Astrocyte of the cerebellum (primary cell): Measurements from ENCODE around the gene MINDY4.

Experiments used
- DNase-seq: peaks from one replicate; pipeline ENCODE4 v3.0.0-alpha.2; 2011; ENCODE audit warnings: low read depth
- H3K4me3 ChIP-seq: 2 replicates; pipeline ENCODE4 v1.5.1; 2011; ENCODE audit warnings: mild to moderate bottlenecking, low read depth, low read length, moderate library complexity
- in situ Hi-C: cut with HindIII; loops from 2 replicates; pipeline ENCODE4 v1.10.0; 2017; ENCODE audit warnings: low sequenced_read_pairs
- TF ChIP-seq, protein P1 (sequence below): IDR thresholded peaks from 2 replicates; pipeline ENCODE4 v1.5.1; 2012; ENCODE audit warnings: low read length, low read depth, moderate library complexity, mild to moderate bottlenecking; ENCODE audit errors: missing control alignments

The MINDY4 gene

DNA sequence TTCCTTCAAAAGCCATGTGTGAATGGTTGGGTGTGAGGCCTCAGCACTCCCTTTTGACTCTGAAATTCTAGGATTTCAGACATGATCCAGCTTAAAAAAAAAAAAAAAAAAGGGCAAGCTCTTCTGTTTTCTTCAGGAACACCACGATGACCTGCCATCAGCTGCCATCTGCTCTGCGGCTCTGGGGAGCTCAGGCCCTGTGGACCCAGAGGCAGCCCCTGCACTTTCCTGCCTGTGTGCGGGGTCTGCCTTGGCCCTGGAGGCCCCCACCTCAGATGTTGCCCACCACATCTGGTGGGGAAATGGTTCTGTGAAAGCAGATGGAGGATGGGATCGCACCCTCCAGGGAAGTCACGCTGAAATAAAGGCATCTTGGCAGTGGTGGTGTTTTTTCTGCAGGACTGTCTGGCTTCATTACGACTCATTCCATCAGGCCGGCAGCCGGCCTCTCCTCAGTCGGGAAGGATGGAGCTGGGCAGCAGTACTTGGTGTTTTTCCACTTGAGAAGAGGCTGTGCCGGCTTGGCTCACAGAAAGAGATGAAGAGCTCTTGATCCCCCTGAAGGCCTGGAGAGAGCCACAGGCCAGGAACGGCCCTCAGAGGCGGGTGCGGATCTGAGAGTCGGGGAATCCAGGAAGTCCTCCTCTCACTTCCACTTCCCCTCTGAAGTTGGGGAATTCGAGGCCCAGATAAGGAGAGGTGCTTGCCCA is 74.4 kb downstream of the MINDY4 start:
- no peak for DNase-seq

DNA sequence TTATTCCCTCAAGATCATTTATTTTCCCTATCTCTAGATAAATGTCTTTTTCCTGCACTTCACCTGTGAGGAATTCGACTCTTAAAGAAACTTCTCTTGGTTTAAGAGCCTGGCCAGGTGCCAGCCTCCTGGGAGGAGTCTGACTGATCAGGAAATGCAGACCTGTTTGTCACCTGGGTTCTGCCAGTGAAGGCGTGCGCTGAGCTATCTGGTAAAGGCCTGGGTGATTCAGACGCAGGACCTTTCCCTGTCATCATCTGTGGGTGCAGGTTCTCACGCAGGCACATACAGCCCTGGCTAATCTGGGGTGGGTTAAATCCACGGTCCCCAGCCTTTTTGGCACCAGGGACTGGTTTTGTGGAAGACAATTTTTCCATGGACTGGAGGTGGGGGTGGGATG is 75.2 kb downstream of the MINDY4 start:
- TF ChIP-seq, protein P1, sequence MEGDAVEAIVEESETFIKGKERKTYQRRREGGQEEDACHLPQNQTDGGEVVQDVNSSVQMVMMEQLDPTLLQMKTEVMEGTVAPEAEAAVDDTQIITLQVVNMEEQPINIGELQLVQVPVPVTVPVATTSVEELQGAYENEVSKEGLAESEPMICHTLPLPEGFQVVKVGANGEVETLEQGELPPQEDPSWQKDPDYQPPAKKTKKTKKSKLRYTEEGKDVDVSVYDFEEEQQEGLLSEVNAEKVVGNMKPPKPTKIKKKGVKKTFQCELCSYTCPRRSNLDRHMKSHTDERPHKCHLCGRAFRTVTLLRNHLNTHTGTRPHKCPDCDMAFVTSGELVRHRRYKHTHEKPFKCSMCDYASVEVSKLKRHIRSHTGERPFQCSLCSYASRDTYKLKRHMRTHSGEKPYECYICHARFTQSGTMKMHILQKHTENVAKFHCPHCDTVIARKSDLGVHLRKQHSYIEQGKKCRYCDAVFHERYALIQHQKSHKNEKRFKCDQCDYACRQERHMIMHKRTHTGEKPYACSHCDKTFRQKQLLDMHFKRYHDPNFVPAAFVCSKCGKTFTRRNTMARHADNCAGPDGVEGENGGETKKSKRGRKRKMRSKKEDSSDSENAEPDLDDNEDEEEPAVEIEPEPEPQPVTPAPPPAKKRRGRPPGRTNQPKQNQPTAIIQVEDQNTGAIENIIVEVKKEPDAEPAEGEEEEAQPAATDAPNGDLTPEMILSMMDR: no peak
- in situ Hi-C loops: no loop called here
- no peak overlapping the region for H3K4me3 ChIP-seq
- DNase-seq: no peak

More for the DNA sequence above, 74.4 kb downstream of the MINDY4 start:
- in situ Hi-C loops: no loop called here
- H3K4me3 ChIP-seq: no peak overlapping the region
- TF ChIP-seq, protein P1: no peak

DNA sequence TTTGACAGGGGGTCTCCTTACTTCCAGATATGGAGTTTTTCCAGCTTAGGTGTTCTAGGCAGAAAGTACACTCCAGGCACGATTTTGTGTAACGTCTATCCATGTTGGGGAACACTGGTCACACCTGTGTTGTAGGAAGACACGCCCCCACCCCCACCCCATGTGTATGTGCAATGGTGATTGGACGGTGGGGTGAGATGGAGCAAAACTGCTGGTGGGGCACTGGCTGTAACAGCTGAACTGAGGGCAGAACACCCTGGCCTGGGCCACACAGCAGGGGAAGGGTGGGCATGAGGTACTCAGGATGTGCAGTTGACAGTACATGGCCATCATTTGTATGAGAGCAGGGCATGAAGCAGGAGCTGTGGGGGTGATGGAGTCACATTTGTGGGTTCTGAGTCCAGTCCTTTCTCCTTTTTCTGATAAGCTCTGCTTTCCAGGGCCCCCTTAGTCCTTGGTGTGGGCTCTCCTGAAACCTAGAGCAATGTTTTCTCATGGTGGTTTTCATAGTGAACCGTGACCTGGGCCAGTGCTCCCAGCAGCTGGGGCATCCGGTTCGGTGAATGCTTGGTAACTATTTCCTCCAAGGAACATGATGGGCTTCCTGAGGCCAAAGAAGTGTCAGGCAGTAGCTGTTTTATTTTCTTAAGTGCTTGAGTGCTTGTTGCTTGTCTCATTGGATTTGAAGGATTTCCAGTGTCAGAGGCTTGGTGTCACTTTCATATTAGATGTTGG is 77.1 kb downstream of the MINDY4 start:
- in situ Hi-C loops: no loop called here
- no peak overlapping the region for H3K4me3 ChIP-seq
- no peak for DNase-seq
- TF ChIP-seq, protein P1: no peak

DNA sequence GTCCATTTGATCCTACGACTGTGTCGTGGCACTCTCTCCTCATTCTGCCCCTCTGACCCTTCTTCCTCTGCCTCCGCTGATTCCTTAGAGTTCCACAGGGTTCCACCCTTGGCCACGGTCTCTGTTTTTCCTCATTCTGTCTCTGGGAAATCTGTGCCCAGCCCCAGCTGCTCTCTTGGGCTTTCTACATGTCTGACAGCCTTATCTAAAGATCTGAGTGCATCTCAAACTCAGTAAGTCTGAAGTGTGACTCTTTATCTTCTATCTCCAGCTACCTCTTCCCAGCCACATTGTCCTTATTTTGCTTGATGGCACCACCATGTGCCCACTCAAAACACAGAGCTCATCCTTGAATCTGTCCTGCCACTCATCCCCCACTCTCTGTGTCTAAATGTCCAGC is 78.3 kb downstream of the MINDY4 start:
- DNase-seq: no peak
- no peak overlapping the region for H3K4me3 ChIP-seq
- TF ChIP-seq, protein P1: no peak
- in situ Hi-C loops: no loop called here

DNA sequence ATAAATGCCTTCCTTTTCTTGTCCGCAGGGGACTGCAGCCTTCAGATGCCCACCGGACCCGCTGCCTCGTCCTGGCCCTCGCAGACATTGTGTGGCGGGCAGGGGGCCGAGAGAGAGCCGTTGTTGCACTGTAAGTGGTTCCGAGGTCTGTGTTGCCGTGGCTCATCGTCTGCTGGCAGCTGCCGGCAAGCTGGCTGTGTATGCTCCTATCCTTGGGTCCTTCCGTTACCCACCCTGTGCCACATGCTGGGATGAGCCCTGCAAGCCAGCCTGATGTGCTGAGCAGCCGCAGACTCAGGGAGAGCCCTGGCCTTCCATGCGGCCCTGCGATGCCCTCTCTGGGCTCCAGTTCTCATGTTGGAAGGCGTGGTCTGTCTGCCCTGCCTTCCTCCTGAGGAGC is 79.2 kb downstream of the MINDY4 start:
- in situ Hi-C loops: no loop called here
- TF ChIP-seq, protein P1: no peak
- DNase-seq: no peak
- no peak overlapping the region for H3K4me3 ChIP-seq

DNA sequence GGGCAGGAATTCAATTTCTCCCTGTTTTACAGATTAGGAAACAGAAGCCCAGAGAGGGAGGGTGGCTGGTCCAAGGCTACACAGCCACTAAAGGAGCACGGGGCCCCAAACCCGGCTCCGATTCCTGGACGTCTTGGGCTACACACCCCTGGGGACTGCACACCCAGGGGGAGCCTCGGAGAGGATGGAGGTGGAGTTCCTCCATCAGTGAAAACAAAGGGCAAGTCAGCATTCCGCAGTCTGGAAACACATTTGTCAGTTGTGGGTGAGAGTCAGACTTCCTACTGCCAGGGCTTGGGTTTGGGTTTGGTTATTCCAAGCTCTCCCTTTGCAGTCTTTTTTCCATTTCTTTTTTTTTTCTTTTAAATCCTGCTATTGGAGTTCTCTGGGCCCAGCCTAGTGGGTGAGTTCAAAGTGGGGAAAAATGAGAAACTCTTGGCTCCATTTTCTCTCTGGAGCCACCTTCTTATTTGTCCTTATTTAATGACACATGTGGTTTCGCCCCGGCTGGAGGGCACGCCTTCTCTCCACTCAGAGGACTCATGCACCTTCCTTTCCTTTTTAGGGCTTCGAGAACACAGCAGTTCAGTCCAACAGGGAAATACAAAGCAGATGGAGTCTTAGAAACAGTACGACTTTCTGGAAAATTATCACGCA is 80.6 kb downstream of the MINDY4 start:
- H3K4me3 ChIP-seq: no peak overlapping the region
- TF ChIP-seq, protein P1: no peak
- in situ Hi-C loops: no loop called here
- no peak for DNase-seq
